Gastroesophageal sphincter (tissue), 4 donors: ENCODE measurements around the gene PDF. TPM values are rescaled to one million over a fixed set of nuclear protein-coding genes. Genes with fewer than 3 reads are reported as not detected.
"Not testable (repeated sequence)": the region's sequence is repeated elsewhere in the genome, so short reads cannot be mapped to it uniquely, and the experiment has no call there.

Experiments used
- ATAC-seq: fragments of 150-250 bp; one replicate; pipeline ENCODE4 v1.9.1; 2016; ENCODE audit warnings: mild to moderate bottlenecking, moderate library complexity
- H3K27ac ChIP-seq, 4 donors: fragments of 200-600 bp; sonication (generic) in 3 of 4; 1 replicate in 3 of 4; 2 replicates in 1 of 4; pipeline ENCODE4 v1.5.1; 2016 to 2019
- H3K27me3 ChIP-seq: fragments of 200-600 bp; sonication (generic); one replicate; pipeline ENCODE4 v1.5.1; 2019
- H3K36me3 ChIP-seq, 2 donors: fragments of 200-600 bp; sonication (generic); one replicate each; pipeline ENCODE4 v1.5.1; 2019; ENCODE audit warnings: control low read depth in 1 of 2
- H3K4me1 ChIP-seq, 3 donors: fragments of 200-600 bp; sonication (generic); 1 replicate in 2 of 3; 2 replicates in 1 of 3; pipeline ENCODE4 v1.5.1; 2016 to 2019; ENCODE audit warnings: control low read depth in 2 of 3
- H3K4me3 ChIP-seq, 2 donors: fragments of 200-600 bp; sonication (generic); one replicate each; pipeline ENCODE4 v1.5.1; 2019; ENCODE audit warnings: mild to moderate bottlenecking in 1 of 2, moderate library complexity in 1 of 2
- H3K9me3 ChIP-seq, 3 donors: fragments of 200-600 bp; sonication (generic); one replicate each; pipeline ENCODE4 v1.5.1; 2017 to 2019; ENCODE audit warnings: control low read depth in 2 of 3
- CTCF ChIP-seq, 4 experiments: fragments of 200-600 bp in 2 of 4; fragments of 450-650 bp in 2 of 4; sonication (generic) in 1 of 4; IDR thresholded peaks; one replicate each; pipeline ENCODE4 v1.5.1; 2017 to 2019; ENCODE audit warnings: antibody characterized with exemption in 4 of 4, mild to moderate bottlenecking in 2 of 4, moderate library complexity in 2 of 4
- EP300 ChIP-seq: sonication (generic); formaldehyde crosslinking; IDR thresholded peaks from one replicate; pipeline ENCODE4 v1.6.1; 2017; ENCODE audit warnings: antibody characterized with exemption, mild to moderate bottlenecking
- POLR2A ChIP-seq, 2 donors: fragments of 450-650 bp; IDR thresholded peaks; one replicate each; pipeline ENCODE4 v1.6.1; 2017; ENCODE audit warnings: antibody characterized with exemption in 2 of 2, mild to moderate bottlenecking in 2 of 2, moderate library complexity in 1 of 2
- POLR2AphosphoS5 ChIP-seq: sonication (generic); formaldehyde crosslinking; IDR thresholded peaks from one replicate; pipeline ENCODE4 v1.6.1; 2017; ENCODE audit warnings: antibody characterized with exemption
- WGBS, 2 donors: methylation state at CpG; one replicate each; pipeline ENCODE4 v1.1.5; 2018; ENCODE audit warnings: low coverage in 1 of 2; 5-methylcytosine and 5-hydroxymethylcytosine counted together
- total RNA-seq, 4 donors: library from RNA; depleted of rRNA; stranded (reverse); fragments of >200 nt; gene quantifications; one replicate each; pipeline ENCODE4 v1.1.0, GENCODE V29; 2016

Gene PDF
- total RNA-seq, 4 donors from 2014 or later = 0.49 to 16.0 (median 13.7) TPM

GRCh38 chr16:69301187-69301586, 29.2 kb downstream of the PDF start:
- Histone ChIP-seq H3K27me3 (no peaks in the 10 kb centered on the region), H3K4me3 (no peak overlapping the region), H3K36me3 (peaks cover 2 to 71% of the 10 kb centered on the region in 2 donors), H3K27ac (no peak overlapping the region), H3K9me3 (no peaks in the 10 kb centered on the region), H3K4me1 (no peaks in the 10 kb centered on the region)
- WGBS, 2 donors = 47 to 57% methylated on average over 1 of the region's 1 CpG
- ATAC-seq = no peak
- TF ChIP-seq EP300 = no peak
- TF ChIP-seq POLR2AphosphoS5 = no peak
- no peak for TF ChIP-seq POLR2A (IDR thresholded peaks at IDR 0.05)
- no peak for TF ChIP-seq CTCF (IDR thresholded peaks at IDR 0.05)

- no peak overlapping the region for H3K27ac ChIP-seq
- H3K4me1 ChIP-seq = no peaks in the 10 kb centered on the region
- no peaks in the 10 kb centered on the region for H3K27me3 ChIP-seq
- TF ChIP-seq EP300 (no peak), POLR2A (IDR thresholded peaks at IDR 0.05) (no peak), CTCF (IDR thresholded peaks at IDR 0.05) (no peak), POLR2AphosphoS5 (no peak)
- H3K9me3 ChIP-seq = no peaks in the 10 kb centered on the region
- no peak for ATAC-seq
- peaks cover 0 to 67% of the 10 kb centered on the region in 2 donors for H3K36me3 ChIP-seq
- 94 to 100% methylated on average over 2 of the region's 4 CpGs for WGBS, 2 donors
- H3K4me3 ChIP-seq = no peak overlapping the region
Measured at GRCh38 chr16:69298261-69298660, 32.1 kb downstream of the PDF start.

- ATAC-seq, H3K27me3 ChIP-seq, H3K4me1 ChIP-seq, H3K9me3 ChIP-seq, H3K27ac ChIP-seq, H3K4me3 ChIP-seq: not testable (repeated sequence)
- H3K36me3 ChIP-seq = peaks cover 0 to 58% of the 10 kb centered on the region in 2 donors
- 84 to 86% methylated on average over 1 to 2 of the region's 7 CpGs for WGBS, 2 donors
Measured at GRCh38 chr16:69296771-69297170, 33.6 kb downstream of the PDF start.

GRCh38 chr16:69294051-69294450, 36.3 kb downstream of the PDF start:
- 82 to 100% methylated on average over 1 of the region's 1 CpG for WGBS, 2 donors
- Histone ChIP-seq H3K4me1 (no peaks in the 10 kb centered on the region), H3K9me3 (no peaks in the 10 kb centered on the region), H3K27me3 (no peaks in the 10 kb centered on the region), H3K27ac (no peak overlapping the region), H3K36me3 (peaks cover 0 to 47% of the 10 kb centered on the region in 2 donors), H3K4me3 (no peak overlapping the region)
- TF ChIP-seq EP300 (no peak), CTCF (IDR thresholded peaks at IDR 0.05) (no peak), POLR2A (IDR thresholded peaks at IDR 0.05) (no peak), POLR2AphosphoS5 (no peak)
- no peak for ATAC-seq

- peaks cover 0 to 47% of the 10 kb centered on the region in 2 donors for H3K36me3 ChIP-seq
- WGBS, 2 donors = 75 to 82% methylated on average over 3 of the region's 3 CpGs
- no peaks in the 10 kb centered on the region for H3K9me3 ChIP-seq
- no peak for ATAC-seq
- no peak overlapping the region for H3K27ac ChIP-seq
- no peak overlapping the region for H3K4me3 ChIP-seq
- no peaks in the 10 kb centered on the region for H3K4me1 ChIP-seq
- no peaks in the 10 kb centered on the region for H3K27me3 ChIP-seq
- no peak for TF ChIP-seq POLR2A (IDR thresholded peaks at IDR 0.05)
Measured at GRCh38 chr16:69293401-69293800, 37.0 kb downstream of the PDF start.

GRCh38 chr16:69291657-69292056, 38.7 kb downstream of the PDF start:
- WGBS, 2 donors = 91 to 96% methylated on average over 7 to 8 of the region's 9 CpGs
- not testable (repeated sequence) for H3K4me3 ChIP-seq, H3K27ac ChIP-seq, ATAC-seq, H3K9me3 ChIP-seq, H3K27me3 ChIP-seq
- Histone ChIP-seq H3K36me3 (peaks cover 0 to 40% of the 10 kb centered on the region in 2 donors), H3K4me1 (peaks cover 0 to 12% (median 0%) of the 10 kb centered on the region in 3 donors)
